Hepatocyte (in vitro differentiated cells): ENCODE measurements around the gene TUBA8. TPM values are rescaled to one million over a fixed set of nuclear protein-coding genes. Genes with fewer than 3 reads are reported as not detected.

Experiments
- DNase-seq: peaks from one replicate; pipeline ENCODE4 v3.0.0-alpha.2; 2016; ENCODE audit warnings: low spot score
- H2AFZ ChIP-seq: fragments of 200-600 bp; sonication (generic); 2 replicates; pipeline ENCODE4 v1.6.0; 2016; ENCODE audit warnings: antibody characterized with exemption, mild to moderate bottlenecking
- H3K27ac ChIP-seq: fragments of 200-600 bp; sonication (generic); 2 replicates; pipeline ENCODE4 v1.5.1; 2016; ENCODE audit warnings: mild to moderate bottlenecking
- H3K27me3 ChIP-seq: fragments of 200-600 bp; sonication (generic); 2 replicates; pipeline ENCODE4 v1.6.1; 2016
- H3K36me3 ChIP-seq: fragments of 200-600 bp; sonication (generic); replicated peaks from 2 replicates; pipeline ENCODE4 v1.5.1; 2016; ENCODE audit warnings: low read depth; ENCODE audit not compliant: insufficient read depth
- H3K4me1 ChIP-seq: fragments of 200-600 bp; sonication (generic); 2 replicates; pipeline ENCODE4 v1.5.1; 2016; ENCODE audit warnings: mild to moderate bottlenecking, moderate library complexity; ENCODE audit not compliant: insufficient read depth
- H3K4me2 ChIP-seq: fragments of 200-600 bp; sonication (generic); 2 replicates; pipeline ENCODE4 v1.6.0; 2016
- H3K4me3 ChIP-seq: fragments of 200-600 bp; sonication (generic); 2 replicates; pipeline ENCODE4 v1.5.1; 2016; ENCODE audit warnings: mild to moderate bottlenecking
- H3K79me2 ChIP-seq: fragments of 200-600 bp; sonication (generic); 2 replicates; pipeline ENCODE4 v1.6.0; 2017; ENCODE audit warnings: mild to moderate bottlenecking
- H3K9me2 ChIP-seq: fragments of 200-600 bp; sonication (generic); replicated peaks from 2 replicates; pipeline ENCODE4 v1.6.0; 2017; ENCODE audit warnings: mild to moderate bottlenecking; ENCODE audit not compliant: insufficient read depth
- H3K9me3 ChIP-seq: fragments of 200-600 bp; sonication (generic); 2 replicates; pipeline ENCODE4 v1.5.1; 2016; ENCODE audit warnings: low read depth, mild to moderate bottlenecking
- H4K20me1 ChIP-seq: fragments of 200-600 bp; sonication (generic); 2 replicates; pipeline ENCODE4 v1.6.0; 2016; ENCODE audit warnings: mild to moderate bottlenecking; ENCODE audit not compliant: insufficient read depth, poor library complexity, severe bottlenecking
- EZH2 ChIP-seq: fragments of 200-600 bp; sonication (generic); IDR thresholded peaks from 2 replicates; pipeline ENCODE4 v1.6.1; 2016; ENCODE audit warnings: antibody characterized with exemption, mild to moderate bottlenecking, borderline replicate concordance
- EZH2phosphoT487 ChIP-seq: fragments of 200-600 bp; sonication (generic); IDR thresholded peaks from one replicate; pipeline ENCODE4 v1.6.1; 2018; ENCODE audit warnings: antibody characterized with exemption, mild to moderate bottlenecking, low read depth, moderate library complexity; ENCODE audit not compliant: unreplicated experiment, severe bottlenecking
- WGBS: methylation state at CpG from one replicate; pipeline ENCODE4 v1.1.6; 2016; ENCODE audit warnings: low lambda C conversion rate; ENCODE audit errors: missing lambda C conversion rate; 5-methylcytosine and 5-hydroxymethylcytosine counted together
- polyA plus RNA-seq: library from polyadenylated mRNA; unstranded; fragments of >200 nt; fragmentation: Nextera tagmentation; extraction: Ambion mirVana; gene quantifications from 2 replicates; pipeline ENCODE4 v1.2.1, GENCODE V29; 2016
- total RNA-seq: library from RNA; depleted of rRNA; stranded (reverse); fragments of >200 nt; gene quantifications from 2 replicates; pipeline ENCODE4 v1.2.3, GENCODE V29; 2014
- TF ChIP-seq, protein P1 (sequence below): fragments of 200-600 bp; sonication (generic); IDR thresholded peaks from 2 replicates; pipeline ENCODE4 v1.5.1; 2016; ENCODE audit warnings: antibody characterized with exemption, mild to moderate bottlenecking; ENCODE audit not compliant: poor library complexity

Gene TUBA8
- total and polyA plus RNA-seq, 2 experiments from 2014 or later = 0.46 to 1.5 TPM

DNA sequence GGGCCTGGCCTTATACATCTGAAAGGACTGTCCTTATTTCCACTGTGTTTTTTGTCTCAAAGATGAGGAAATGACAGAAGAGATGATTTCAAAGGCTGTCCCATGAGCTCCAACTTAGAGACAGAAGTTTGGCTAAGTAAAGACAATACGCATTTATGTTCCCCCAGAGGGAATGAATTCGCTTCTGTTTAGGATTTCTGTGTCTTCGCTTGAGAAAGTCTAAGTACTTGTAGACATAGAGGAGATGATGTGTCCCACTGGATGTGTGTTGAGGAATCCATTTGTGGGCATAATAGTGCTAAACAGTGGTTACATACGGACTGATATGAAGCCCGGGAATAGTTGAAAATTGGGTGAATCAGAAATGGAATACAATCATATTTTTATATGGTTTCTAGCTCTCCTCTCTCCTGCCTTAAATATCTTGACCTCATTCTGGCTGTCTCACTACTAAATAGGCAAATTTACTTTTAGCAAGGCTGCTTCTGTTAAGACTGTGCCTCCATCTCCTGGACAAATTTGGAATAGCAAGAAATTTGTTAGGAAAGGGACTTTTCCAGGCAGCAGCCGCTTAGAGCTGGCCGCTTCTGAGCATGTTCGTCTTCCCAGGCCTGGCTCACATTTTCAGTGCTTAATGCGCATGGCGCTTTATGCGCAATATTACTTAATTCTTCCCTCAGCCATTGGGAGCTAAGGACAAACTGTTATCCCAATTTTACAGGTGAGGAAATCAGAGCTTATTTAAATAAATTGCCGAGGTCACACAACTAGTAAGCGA lies 34.7 kb upstream of the TUBA8 start:
- Histone ChIP-seq H3K9me2 (no peaks in the 10 kb centered on the region), H2AFZ (no peak overlapping the region), H3K4me2 (peak overlapping the region; percentile 84), H3K4me3 (no peak overlapping the region), H3K4me1 (peaks cover 23% of the 10 kb centered on the region), H3K27ac (peak overlapping the region; percentile 38), H3K27me3 (no peaks in the 10 kb centered on the region), H3K36me3 (no peaks in the 10 kb centered on the region), H4K20me1 (no peaks in the 10 kb centered on the region), H3K9me3 (no peaks in the 10 kb centered on the region), H3K79me2 (peaks cover 35% of the 10 kb centered on the region)
- TF ChIP-seq, protein P1, sequence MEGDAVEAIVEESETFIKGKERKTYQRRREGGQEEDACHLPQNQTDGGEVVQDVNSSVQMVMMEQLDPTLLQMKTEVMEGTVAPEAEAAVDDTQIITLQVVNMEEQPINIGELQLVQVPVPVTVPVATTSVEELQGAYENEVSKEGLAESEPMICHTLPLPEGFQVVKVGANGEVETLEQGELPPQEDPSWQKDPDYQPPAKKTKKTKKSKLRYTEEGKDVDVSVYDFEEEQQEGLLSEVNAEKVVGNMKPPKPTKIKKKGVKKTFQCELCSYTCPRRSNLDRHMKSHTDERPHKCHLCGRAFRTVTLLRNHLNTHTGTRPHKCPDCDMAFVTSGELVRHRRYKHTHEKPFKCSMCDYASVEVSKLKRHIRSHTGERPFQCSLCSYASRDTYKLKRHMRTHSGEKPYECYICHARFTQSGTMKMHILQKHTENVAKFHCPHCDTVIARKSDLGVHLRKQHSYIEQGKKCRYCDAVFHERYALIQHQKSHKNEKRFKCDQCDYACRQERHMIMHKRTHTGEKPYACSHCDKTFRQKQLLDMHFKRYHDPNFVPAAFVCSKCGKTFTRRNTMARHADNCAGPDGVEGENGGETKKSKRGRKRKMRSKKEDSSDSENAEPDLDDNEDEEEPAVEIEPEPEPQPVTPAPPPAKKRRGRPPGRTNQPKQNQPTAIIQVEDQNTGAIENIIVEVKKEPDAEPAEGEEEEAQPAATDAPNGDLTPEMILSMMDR = peak; percentile 93
- TF ChIP-seq EZH2phosphoT487 = no peak
- peak; percentile 93 for DNase-seq
- 33% methylated on average over 13 of the region's 13 CpGs for WGBS

- peak overlapping the region; percentile 70 for H2AFZ ChIP-seq
- DNase-seq = no peak
- H3K9me2 ChIP-seq = no peaks in the 10 kb centered on the region
- no peak for TF ChIP-seq EZH2phosphoT487
- TF ChIP-seq, protein P1 = no peak
- TF ChIP-seq EZH2 = no peak
- H3K27me3 ChIP-seq = no peaks in the 10 kb centered on the region
- no peaks in the 10 kb centered on the region for H3K36me3 ChIP-seq
- H3K27ac ChIP-seq = peak overlapping the region; percentile 66
- WGBS = 26% methylated on average over 10 of the region's 10 CpGs
- H3K79me2 ChIP-seq = peaks cover 47% of the 10 kb centered on the region
- peak overlapping the region; percentile 84 for H3K4me2 ChIP-seq
- no peaks in the 10 kb centered on the region for H3K9me3 ChIP-seq
- peaks cover 21% of the 10 kb centered on the region for H3K4me1 ChIP-seq
- peak overlapping the region; percentile 63 for H3K4me3 ChIP-seq
- no peaks in the 10 kb centered on the region for H4K20me1 ChIP-seq
These were observed 33.4 kb upstream of the TUBA8 start for GRCh38 chr22:18077087-18077638.

- Histone ChIP-seq H3K9me2 (no peaks in the 10 kb centered on the region), H3K27ac (peak within 1 kb of the TSS; percentile 87), H3K9me3 (no peaks in the 10 kb centered on the region), H4K20me1 (no peaks in the 10 kb centered on the region), H3K27me3 (no peaks in the 10 kb centered on the region), H3K4me1 (peaks cover 21% of the 10 kb centered on the region), H3K36me3 (no peaks in the 10 kb centered on the region), H3K79me2 (peaks cover 53% of the 10 kb centered on the region), H3K4me2 (peak within 1 kb of the TSS; percentile 95), H2AFZ (peak within 1 kb of the TSS; percentile 70), H3K4me3 (peak within 1 kb of the TSS; percentile 69)
- TF ChIP-seq EZH2phosphoT487 = no peak
- TF ChIP-seq, protein P1 = no peak
- TF ChIP-seq EZH2 = no peak
- DNase-seq = peak; percentile 97
- under 1% methylated on average over 49 of the region's 50 CpGs for WGBS
These were observed 32.8 kb upstream of the TUBA8 start, which contains the start of gene PEX26 for GRCh38 chr22:18077639-18078328. Gene PEX26, plus strand, starts transcription at chr22:18077990. Its CDS starts 387 bp downstream, at chr22:18078377.
